Measurements from ENCODE around the gene L2HGDH.

L2HGDH gene

GRCh38 chr14:50213795-50214194 lies 98.2 kb downstream of the L2HGDH start:
- TF ChIP-seq CTCF (IDR thresholded peaks at IDR 0.05; ENCODE audit: insufficient read depth, low read depth, low read length, missing control alignments): no peak
- no peak overlapping the region for H3K4me3 ChIP-seq (ENCODE audit: low read depth, low read length)
- no peak for DNase-seq (ENCODE audit: low read depth)

DNA sequence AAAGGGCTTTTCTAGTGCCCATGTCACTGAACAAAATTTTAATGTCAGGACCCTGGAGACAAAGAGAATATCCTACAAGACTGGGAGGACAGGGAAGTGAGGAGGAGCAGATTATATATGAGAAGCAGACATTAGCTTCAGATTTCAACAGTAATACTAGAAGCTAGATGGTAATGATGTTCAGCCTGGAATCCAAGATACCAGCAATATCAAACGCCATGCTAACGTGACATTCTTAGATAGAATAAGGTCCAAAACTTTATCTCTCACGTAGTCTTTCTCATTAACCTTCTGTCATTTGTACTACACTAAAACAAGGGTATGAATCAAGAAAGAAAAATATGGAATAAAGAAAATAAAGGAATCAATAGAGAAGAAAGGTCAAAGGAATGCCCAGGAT lies 99.3 kb downstream of the L2HGDH start:
- no peak overlapping the region for H3K4me3 ChIP-seq (ENCODE audit: low read depth, low read length)
- DNase-seq (ENCODE audit: low read depth): no peak
- no peak for TF ChIP-seq CTCF (IDR thresholded peaks at IDR 0.05; ENCODE audit: insufficient read depth, low read depth, low read length, missing control alignments)

DNA sequence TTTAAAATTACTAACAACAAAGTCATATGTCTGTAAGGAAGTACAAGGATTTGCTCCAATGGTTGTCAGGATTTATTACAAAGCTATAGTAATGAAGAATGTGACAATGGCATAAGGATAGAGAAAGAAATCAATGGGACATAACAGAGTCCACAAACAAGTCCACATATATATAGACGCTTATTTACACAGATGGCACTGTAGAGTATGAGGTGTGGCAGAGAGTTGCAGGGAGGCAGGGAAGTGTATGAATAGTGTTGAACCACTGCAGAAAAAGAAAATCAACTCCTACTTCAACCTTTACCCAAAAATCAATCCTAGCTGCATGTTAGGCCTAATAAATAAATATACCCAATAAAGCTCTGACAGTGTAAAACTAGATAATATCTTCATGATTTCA lies 102.0 kb downstream of the L2HGDH start:
- no peak overlapping the region for H3K4me3 ChIP-seq (ENCODE audit: low read depth, low read length)
- no peak for TF ChIP-seq CTCF (IDR thresholded peaks at IDR 0.05; ENCODE audit: insufficient read depth, low read depth, low read length, missing control alignments)
- DNase-seq (ENCODE audit: low read depth): no peak

GRCh38 chr14:50198499-50198898 lies 113.5 kb downstream of the L2HGDH start:
- no peak overlapping the region for H3K4me3 ChIP-seq (ENCODE audit: low read depth, low read length)
- DNase-seq (ENCODE audit: low read depth): no peak
- TF ChIP-seq CTCF (IDR thresholded peaks at IDR 0.05; ENCODE audit: insufficient read depth, low read depth, low read length, missing control alignments): no peak

DNA sequence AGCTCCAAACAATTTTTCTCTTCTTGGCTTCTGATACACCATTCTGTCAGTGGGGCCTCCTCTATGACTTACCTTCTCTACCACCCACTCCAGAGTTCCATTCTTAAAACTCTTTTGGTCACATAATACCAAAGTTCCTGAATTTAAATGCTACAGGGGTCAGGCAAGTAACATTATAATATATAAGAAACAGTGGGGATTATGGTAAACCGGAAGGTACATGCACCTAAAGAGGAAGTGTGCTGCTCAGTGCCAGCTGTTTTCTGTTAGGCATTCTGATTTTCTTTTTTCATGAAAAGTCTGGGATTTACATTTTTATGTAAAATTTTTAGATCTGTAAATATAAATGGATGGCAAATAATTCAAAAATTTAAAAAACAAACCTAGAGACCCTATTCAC lies 120.5 kb downstream of the L2HGDH start:
- no peak for TF ChIP-seq CTCF (IDR thresholded peaks at IDR 0.05; ENCODE audit: insufficient read depth, low read depth, low read length, missing control alignments)
- no peak overlapping the region for H3K4me3 ChIP-seq (ENCODE audit: low read depth, low read length)
- no peak for DNase-seq (ENCODE audit: low read depth)
